ENCODE results near the gene TPPP2. TPM values are rescaled to one million over a fixed set of nuclear protein-coding genes. Genes with fewer than 3 reads are reported as not detected.

The TPPP2 gene
- total RNA-seq, 4 donors from 2014 or later: 0.67 TPM; not detected in 3

DNA sequence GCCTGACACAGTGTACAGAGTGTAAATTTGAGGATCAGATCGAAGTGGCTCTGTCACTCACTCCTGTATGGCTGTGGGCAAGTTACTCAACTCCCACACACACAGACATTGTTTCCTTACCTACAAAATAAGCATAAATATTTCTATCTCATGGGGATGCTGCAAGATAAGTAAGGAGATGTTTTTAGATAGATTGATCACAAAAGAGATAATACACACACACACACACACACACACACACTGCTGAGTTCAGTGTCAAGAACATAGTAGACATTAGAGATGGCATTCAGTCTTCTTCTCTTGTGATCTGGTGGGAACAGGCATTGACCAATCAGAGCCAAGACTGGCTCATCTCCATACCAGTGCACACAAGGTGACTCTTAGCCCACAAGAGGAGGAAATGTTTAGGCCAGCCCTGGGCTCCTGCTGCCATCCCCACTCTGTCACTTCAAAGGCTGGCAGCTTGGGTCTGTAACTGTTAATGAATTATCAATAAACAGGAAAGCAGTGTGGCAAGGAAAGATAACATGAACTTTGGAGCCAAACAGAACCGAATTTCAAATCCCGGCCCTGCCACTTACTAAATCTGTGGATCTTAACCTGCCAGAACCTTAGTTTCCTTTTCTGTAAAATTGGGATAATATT lies 24.2 kb downstream of the TPPP2 start:
- Histone ChIP-seq H3K27me3 (no peaks in the 10 kb centered on the region), H3K4me3 (no peak overlapping the region), H3K27ac (no peak overlapping the region), H3K9me3 (no peaks in the 10 kb centered on the region), H3K36me3 (no peaks in the 10 kb centered on the region), H3K4me1 (no peaks in the 10 kb centered on the region)
- intact Hi-C loops (cut with DNase I; ENCODE audit: low total_unique reads): no loop called here
- TF ChIP-seq CTCF (IDR thresholded peaks at IDR 0.05) (no peak), POLR2A (IDR thresholded peaks at IDR 0.05) (no peak)
- no peak for DNase-seq

GRCh38 chr14:21054768-21055145 lies 24.7 kb downstream of the TPPP2 start:
- no peaks in the 10 kb centered on the region for H3K27me3 ChIP-seq
- intact Hi-C loops (cut with DNase I; ENCODE audit: low total_unique reads): no loop called here
- no peak for TF ChIP-seq POLR2A (IDR thresholded peaks at IDR 0.05)
- TF ChIP-seq CTCF (IDR thresholded peaks at IDR 0.05): no peak

DNA sequence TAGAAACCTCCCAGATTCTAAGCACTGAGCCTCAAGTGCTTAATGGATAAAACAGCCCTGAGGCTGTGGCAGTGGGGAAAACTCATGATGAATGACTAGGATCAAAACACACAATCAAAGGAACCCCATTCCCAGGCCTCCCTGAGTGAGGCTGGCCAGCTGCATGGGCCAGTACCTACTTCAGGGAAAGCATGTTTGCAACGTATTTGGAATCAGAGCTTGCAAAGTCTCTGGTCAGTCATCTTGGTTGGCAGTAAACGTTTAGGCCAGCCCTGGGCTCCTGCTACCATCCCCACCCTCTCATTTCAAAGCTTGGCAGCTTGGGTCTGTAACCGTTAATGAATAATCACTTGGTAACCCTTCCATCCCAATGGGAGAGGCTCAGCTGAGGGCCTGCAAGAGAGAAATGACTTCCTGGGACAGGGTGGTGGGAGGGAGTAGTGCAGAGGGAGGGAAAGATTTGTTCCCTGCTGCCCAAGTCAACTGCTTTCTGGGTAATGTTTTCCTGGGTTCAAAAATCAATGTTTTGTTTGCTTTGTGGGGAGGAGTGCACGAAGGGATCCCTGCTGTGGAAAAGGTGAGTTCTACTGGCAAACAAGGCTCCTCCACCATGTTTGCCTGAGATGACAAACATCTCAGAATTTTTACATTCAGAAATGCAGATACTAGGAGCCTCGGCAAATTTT lies 25.6 kb downstream of the TPPP2 start:
- no peaks in the 10 kb centered on the region for H3K9me3 ChIP-seq
- TF ChIP-seq CTCF (IDR thresholded peaks at IDR 0.05) (no peak), POLR2A (IDR thresholded peaks at IDR 0.05) (no peak)
- no peak overlapping the region for H3K27ac ChIP-seq
- no peaks in the 10 kb centered on the region for H3K27me3 ChIP-seq
- intact Hi-C loops (cut with DNase I; ENCODE audit: low total_unique reads): no loop called here
- DNase-seq: no peak
- no peaks in the 10 kb centered on the region for H3K36me3 ChIP-seq
- H3K4me1 ChIP-seq: no peaks in the 10 kb centered on the region
- H3K4me3 ChIP-seq: no peak overlapping the region

More at GRCh38 chr14:21054768-21055145, 24.7 kb downstream of the TPPP2 start:
- Histone ChIP-seq H3K27ac (no peak overlapping the region), H3K4me1 (no peaks in the 10 kb centered on the region), H3K36me3 (no peaks in the 10 kb centered on the region), H3K4me3 (no peak overlapping the region), H3K9me3 (no peaks in the 10 kb centered on the region)
- DNase-seq: no peak

- Histone ChIP-seq H3K27ac (no peak overlapping the region), H3K4me3 (no peak overlapping the region), H3K27me3 (no peaks in the 10 kb centered on the region), H3K9me3 (no peaks in the 10 kb centered on the region), H3K36me3 (no peaks in the 10 kb centered on the region), H3K4me1 (no peaks in the 10 kb centered on the region)
- DNase-seq: no peak
- TF ChIP-seq POLR2A (IDR thresholded peaks at IDR 0.05) (no peak), CTCF (IDR thresholded peaks at IDR 0.05) (no peak)
- intact Hi-C loops (cut with DNase I; ENCODE audit: low total_unique reads): no loop called here
Measured at GRCh38 chr14:21056520-21057163, 26.6 kb downstream of the TPPP2 start.
